ENCODE results near the gene CHST9.

- TF ChIP-seq FOXP4 (CRISPR knock-in tag; IDR thresholded peaks at IDR 0.05) (no peak), SP1 (CRISPR knock-in tag; conservative IDR thresholded peaks at IDR 0.05) (no peak), ZNF396 (CRISPR knock-in tag; IDR thresholded peaks at IDR 0.05; ENCODE audit: borderline replicate concordance) (no peak), MAX (CRISPR knock-in tag; IDR thresholded peaks at IDR 0.05) (no peak), CREB1 (CRISPR knock-in tag; IDR thresholded peaks at IDR 0.05) (no peak)
Observed at GRCh38 chr18:26908906-26909305, 276.2 kb downstream of the CHST9 start.

Data from WTC11 (cell line).